ENCODE data around the gene PAX6.

- no peak for TF ChIP-seq CTCF (IDR thresholded peaks at IDR 0.05)
- TF ChIP-seq EP300 (IDR thresholded peaks at IDR 0.05; ENCODE audit: low read depth) = no peak
- no peak for TF ChIP-seq POLR2AphosphoS5 (IDR thresholded peaks at IDR 0.05)
Observed at GRCh38 chr11:31783252-31783651, 27.9 kb downstream of the PAX6 start.

Measured in transverse colon (tissue), 4 donors.